ENCODE measurements around the gene NECAB3.

Gene NECAB3

GRCh38 chr20:33663161-33664084 lies 10.8 kb downstream of the NECAB3 start:
- peak; percentile 58 for DNase-seq

- DNase-seq, result no peak
Measured at GRCh38 chr20:33662172-33662571, 12.1 kb downstream of the NECAB3 start, which contains the start of gene C20orf144. Gene C20orf144, plus strand, starts transcription at chr20:33662327. Its CDS starts 19 bp downstream, at chr20:33662346.

GRCh38 chr20:33660685-33661058 lies 13.6 kb downstream of the NECAB3 start:
- DNase-seq, result no peak

- no peak for DNase-seq
Measured at GRCh38 chr20:33660035-33660684, 14.1 kb downstream of the NECAB3 start.

- no peak for DNase-seq
Measured at GRCh38 chr20:33659341-33660034, 14.7 kb downstream of the NECAB3 start.

GRCh38 chr20:33658929-33659328 lies 15.3 kb downstream of the NECAB3 start:
- DNase-seq, result no peak

GRCh38 chr20:33658510-33658909 lies 15.7 kb downstream of the NECAB3 start:
- no peak for DNase-seq

- DNase-seq, result no peak
Measured at GRCh38 chr20:33657704-33658095, 16.5 kb downstream of the NECAB3 start.

GRCh38 chr20:33656783-33657703 lies 17.2 kb downstream of the NECAB3 start:
- no peak for DNase-seq

GRCh38 chr20:33656010-33656782 lies 18.0 kb downstream of the NECAB3 start:
- no peak for DNase-seq

- DNase-seq, result no peak
Measured at GRCh38 chr20:33655164-33655563, 19.1 kb downstream of the NECAB3 start.

GRCh38 chr20:33654680-33655161 lies 19.5 kb downstream of the NECAB3 start:
- DNase-seq, result no peak

- no peak for DNase-seq
Measured at GRCh38 chr20:33653900-33654596, 20.2 kb downstream of the NECAB3 start.

- DNase-seq, result peak; percentile 33
Measured at GRCh38 chr20:33653218-33653899, 20.9 kb downstream of the NECAB3 start.

- no peak for DNase-seq
Measured at GRCh38 chr20:33651562-33652048, 22.6 kb downstream of the NECAB3 start.

GRCh38 chr20:33650753-33651561 lies 23.3 kb downstream of the NECAB3 start:
- DNase-seq, result no peak

- DNase-seq, result no peak
Measured at GRCh38 chr20:33650111-33650752, 24.0 kb downstream of the NECAB3 start.

- no peak for DNase-seq
Measured at GRCh38 chr20:33649201-33649681, 25.0 kb downstream of the NECAB3 start.

Data from amniotic stem cell (primary cell).